Measurements from ENCODE around the gene MRPL21.

Gene MRPL21

DNA sequence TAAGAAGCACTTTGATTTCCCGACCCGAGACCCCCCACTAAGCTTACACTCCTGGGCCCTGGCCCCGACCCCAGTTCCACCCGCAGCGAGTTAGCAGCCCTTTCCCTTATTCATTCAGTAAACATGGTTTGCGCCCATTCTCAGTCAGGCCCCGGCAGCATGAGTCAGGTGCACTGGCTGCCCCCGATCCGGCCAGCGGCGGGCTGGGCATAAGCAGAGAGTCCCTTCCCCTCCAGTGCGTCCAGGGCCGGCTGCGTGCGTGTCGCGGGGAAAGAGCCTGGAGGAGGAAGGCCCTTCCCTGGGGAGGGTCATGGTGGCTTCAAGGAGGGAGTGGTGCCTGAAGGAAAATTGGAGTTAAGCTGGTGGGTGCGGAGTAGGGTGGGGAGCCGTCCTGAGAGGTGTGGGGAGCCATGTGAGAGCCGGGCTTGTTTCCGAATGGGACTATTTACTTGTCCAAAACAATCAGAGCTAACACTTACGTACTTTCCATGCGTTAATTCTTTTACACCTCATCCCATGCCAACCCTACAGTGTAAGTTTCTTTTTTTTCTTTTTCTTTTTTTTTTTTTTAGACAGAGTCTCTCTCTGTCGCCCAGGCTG is 716 bp upstream of the MRPL21 start:
- Histone ChIP-seq H4K20me1 (ENCODE audit: control insufficient read depth, insufficient read depth, low read depth, low read length) (0 out of 2 replicates have a peak, but pooled peaks cover 5% of the 10 kb centered on the region), H3K9me3 (ENCODE audit: control insufficient read depth, insufficient read depth, low read length) (no peaks in the 10 kb centered on the region), H3K4me3 (ENCODE audit: low read length) (peak overlapping the region; percentile 96), H3K27me3 (ENCODE audit: control insufficient read depth, low read length) (no peaks in the 10 kb centered on the region), H3K4me1 (ENCODE audit: control insufficient read depth, low read length) (peaks cover 24% of the 10 kb centered on the region), H3K9me2 (replicated peaks; ENCODE audit: control insufficient read depth, low read length) (no peaks in the 10 kb centered on the region), H3K79me2 (ENCODE audit: control insufficient read depth, low read length) (peaks cover 75% of the 10 kb centered on the region), H3K4me2 (ENCODE audit: low read length) (peak overlapping the region; percentile 82), H3F3A (ENCODE audit: control insufficient read depth, insufficient read depth) (no peaks in the 10 kb centered on the region), H3K27ac (ENCODE audit: low read depth, low read length) (no peak overlapping the region), H3K36me3 (ENCODE audit: control insufficient read depth, low read length) (peaks cover 48% of the 10 kb centered on the region)
- TF ChIP-seq EZH2phosphoT487 (IDR thresholded peaks at IDR 0.05; ENCODE audit: borderline replicate concordance, low read length) (no peak), CTCF (IDR thresholded peaks at IDR 0.05; ENCODE audit: low read depth, low read length, poor library complexity, severe bottlenecking) (no peak)

DNA sequence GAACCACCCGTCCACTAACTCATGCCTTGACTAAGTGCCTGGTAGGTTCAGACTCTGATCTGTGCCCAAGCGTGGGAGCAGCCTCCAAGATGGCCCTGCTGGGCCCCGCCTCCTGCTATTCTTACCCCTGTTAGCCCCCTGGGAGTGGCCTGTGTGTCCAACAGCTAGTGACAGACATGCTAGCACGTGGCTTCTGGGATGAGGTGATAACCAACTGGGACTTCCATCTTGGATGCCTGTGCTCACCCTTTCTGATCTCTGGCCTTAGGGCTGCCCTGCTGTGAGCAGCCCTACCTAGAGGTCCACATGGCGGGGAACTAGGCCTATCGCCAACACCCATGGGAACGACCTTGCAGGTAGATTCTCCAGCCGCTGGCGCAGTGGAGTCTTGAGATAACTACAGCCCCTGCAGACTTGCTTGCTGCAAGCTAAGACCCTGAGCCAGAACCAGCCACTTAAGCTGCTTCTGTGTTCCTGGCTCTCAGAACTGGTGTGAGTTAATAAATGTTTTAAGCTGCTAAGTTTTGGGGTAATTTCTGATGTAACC is 2.7 kb downstream of the MRPL21 start:
- no peak overlapping the region for H3K4me2 ChIP-seq (ENCODE audit: low read length)
- TF ChIP-seq CTCF (IDR thresholded peaks at IDR 0.05; ENCODE audit: low read depth, low read length, poor library complexity, severe bottlenecking), result no peak
- TF ChIP-seq EZH2phosphoT487 (IDR thresholded peaks at IDR 0.05; ENCODE audit: borderline replicate concordance, low read length), result no peak
- H4K20me1 ChIP-seq (ENCODE audit: control insufficient read depth, insufficient read depth, low read depth, low read length), result 0 out of 2 replicates have a peak, but pooled peaks cover 5% of the 10 kb centered on the region
- H3K4me1 ChIP-seq (ENCODE audit: control insufficient read depth, low read length), result peaks cover 24% of the 10 kb centered on the region
- H3K9me2 ChIP-seq (replicated peaks; ENCODE audit: control insufficient read depth, low read length), result no peaks in the 10 kb centered on the region
- H3K4me3 ChIP-seq (ENCODE audit: low read length), result no peak overlapping the region
- no peaks in the 10 kb centered on the region for H3F3A ChIP-seq (ENCODE audit: control insufficient read depth, insufficient read depth)
- H3K27ac ChIP-seq (ENCODE audit: low read depth, low read length), result no peak overlapping the region
- H3K36me3 ChIP-seq (ENCODE audit: control insufficient read depth, low read length), result peaks cover 64% of the 10 kb centered on the region
- H3K27me3 ChIP-seq (ENCODE audit: control insufficient read depth, low read length), result no peaks in the 10 kb centered on the region
- H3K79me2 ChIP-seq (ENCODE audit: control insufficient read depth, low read length), result peaks cover 65% of the 10 kb centered on the region
- no peaks in the 10 kb centered on the region for H3K9me3 ChIP-seq (ENCODE audit: control insufficient read depth, insufficient read depth, low read length)

DNA sequence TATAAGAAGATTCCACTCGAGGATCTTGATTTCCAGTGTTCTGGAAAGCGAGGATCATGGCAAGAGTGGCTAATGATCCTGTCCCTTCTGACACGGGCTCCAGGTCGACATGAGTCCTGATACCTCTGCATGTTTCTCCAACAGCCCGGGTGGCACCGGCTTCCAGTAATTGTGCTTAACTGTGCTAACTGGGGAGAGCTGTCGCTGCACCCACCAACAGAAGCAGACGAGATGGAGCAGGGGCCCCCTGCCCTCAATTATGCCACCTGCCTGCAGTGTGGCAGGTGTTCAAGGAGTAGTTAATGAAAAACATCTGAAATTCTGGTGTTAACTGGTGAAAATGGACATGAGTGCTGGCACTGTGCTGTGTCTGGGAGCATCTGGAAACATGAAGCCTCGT is 6.2 kb downstream of the MRPL21 start:
- Histone ChIP-seq H3K27ac (ENCODE audit: low read depth, low read length) (no peak overlapping the region), H3F3A (ENCODE audit: control insufficient read depth, insufficient read depth) (no peaks in the 10 kb centered on the region), H3K27me3 (ENCODE audit: control insufficient read depth, low read length) (no peaks in the 10 kb centered on the region), H3K4me1 (ENCODE audit: control insufficient read depth, low read length) (peaks cover 10% of the 10 kb centered on the region), H3K4me2 (ENCODE audit: low read length) (no peak overlapping the region), H3K9me2 (replicated peaks; ENCODE audit: control insufficient read depth, low read length) (no peaks in the 10 kb centered on the region), H4K20me1 (ENCODE audit: control insufficient read depth, insufficient read depth, low read depth, low read length) (0 out of 2 replicates have a peak, but pooled peaks cover under 1% of the 10 kb centered on the region), H3K79me2 (ENCODE audit: control insufficient read depth, low read length) (peaks cover 30% of the 10 kb centered on the region), H3K36me3 (ENCODE audit: control insufficient read depth, low read length) (peaks cover 75% of the 10 kb centered on the region), H3K9me3 (ENCODE audit: control insufficient read depth, insufficient read depth, low read length) (no peaks in the 10 kb centered on the region), H3K4me3 (ENCODE audit: low read length) (no peak overlapping the region)
- TF ChIP-seq EZH2phosphoT487 (IDR thresholded peaks at IDR 0.05; ENCODE audit: borderline replicate concordance, low read length) (no peak), CTCF (IDR thresholded peaks at IDR 0.05; ENCODE audit: low read depth, low read length, poor library complexity, severe bottlenecking) (no peak)

Data from DOHH2 (cell line).